K562 (cell line): ENCODE data around the gene ELAVL3. TPM values are rescaled to one million over a fixed set of nuclear protein-coding genes. Genes with fewer than 3 reads are reported as not detected.

Source experiments
- ATAC-seq: fragments of 200-7000 bp; cut with Tn5 transposase; 3 replicates; pipeline ENCODE4 v1.9.1; 2020; ENCODE audit warnings: moderate library complexity
- BruUV-seq: library from RNA; stranded (reverse); fragments of 400-500 nt; replicated peaks from 2 replicates; lab custom pipeline; 2021; lab: Mats Ljungman, UMichigan
- CTCF ChIA-PET: fragments of 300-600 bp; formaldehyde crosslinking; extraction: SDS; loops from one replicate; lab custom pipeline; 2021; ENCODE audit warnings: low intra/inter-chr PET ratio; lab: Yijun Ruan, JAX
- POLR2A ChIA-PET: fragments of 300-600, 350-650 bp; sonication (Branson Sonifier 250); formaldehyde crosslinking; extraction: SDS; loops from one replicate; lab custom pipeline; 2021; ENCODE audit warnings: antibody characterized with exemption, inconsistent platforms; lab: Yijun Ruan, JAX
- DNase-seq, 4 experiments: peaks; one replicate each; pipeline versions ENCODE4 v3.0.0 to v3.0.0-alpha.2; 2011 to 2018; ENCODE audit warnings: low spot score in 3 of 4, mixed read lengths in 3 of 4; ENCODE audit errors: extremely low read depth in 1 of 4
- FAIRE-seq: peaks from 2 replicates; lab custom pipeline; 2011; peaks lifted over from hg19 to GRCh38; lab: Jason Lieb, UNC
- H2AFZ ChIP-seq: 2 replicates; pipeline ENCODE4 v1.6.0; 2011; ENCODE audit warnings: low read depth, low read length, control low read depth, inconsistent platforms
- H3K27ac ChIP-seq: fragments of 200-600 bp; 3 replicates; pipeline ENCODE4 v1.8.0; 2011; ENCODE audit warnings: low read depth, mild to moderate bottlenecking, control low read depth, inconsistent platforms, low read length, moderate library complexity, mixed read lengths; ENCODE audit errors: extremely low read depth
- H3K27me3 ChIP-seq, 2 experiments: fragments of 300-600 bp in 1 of 2; 2 replicates in 1 of 2; 3 replicates in 1 of 2; pipeline versions ENCODE4 v1.6.0 to v1.8.0; 2011; ENCODE audit warnings: inconsistent platforms in 2 of 2, low read length in 2 of 2, mild to moderate bottlenecking in 1 of 2, mixed read lengths in 1 of 2, moderate library complexity in 1 of 2; ENCODE audit not compliant: control insufficient read depth in 2 of 2, insufficient read depth in 2 of 2
- H3K36me3 ChIP-seq: fragments of 300-600 bp; 3 replicates; pipeline ENCODE4 v1.8.0; 2011; ENCODE audit warnings: mild to moderate bottlenecking, low read length, inconsistent platforms; ENCODE audit not compliant: control insufficient read depth, insufficient read depth
- H3K4me1 ChIP-seq, 2 experiments: fragments of 200-600 bp in 1 of 2; replicated peaks in 1 of 2; 2 replicates in 1 of 2; 3 replicates in 1 of 2; pipeline versions ENCODE4 v1.5.1 to v1.8.0; 2011; ENCODE audit warnings: inconsistent platforms in 2 of 2, low read length in 2 of 2, mild to moderate bottlenecking in 1 of 2, mixed read lengths in 1 of 2, moderate library complexity in 1 of 2; ENCODE audit not compliant: control insufficient read depth in 2 of 2, insufficient read depth in 2 of 2
- H3K4me2 ChIP-seq: 2 replicates; pipeline ENCODE4 v1.6.1; 2011; ENCODE audit warnings: low read length, control low read depth, inconsistent platforms, mixed read lengths; ENCODE audit not compliant: insufficient read depth
- H3K4me3 ChIP-seq: fragments of 200-600 bp; sonication (generic), shearing (Covaris generic); 2 replicates; pipeline ENCODE4 v1.5.1; 2016; ENCODE audit warnings: control low read depth, inconsistent platforms
- H3K79me2 ChIP-seq: fragments of 200-600 bp; 3 replicates; pipeline ENCODE4 v1.8.0; 2011; ENCODE audit warnings: low read length, inconsistent platforms; ENCODE audit not compliant: control insufficient read depth, insufficient read depth
- H3K9ac ChIP-seq, 2 experiments: 2 replicates each; pipeline versions ENCODE4 v1.6.0 to v1.6.1; 2011; ENCODE audit warnings: low read depth in 2 of 2, low read length in 2 of 2, control low read depth in 1 of 2, inconsistent platforms in 1 of 2, mild to moderate bottlenecking in 1 of 2, mixed read lengths in 1 of 2; ENCODE audit not compliant: insufficient read depth in 1 of 2
- H3K9me1 ChIP-seq: one replicate; pipeline ENCODE4 v1.6.0; 2011; ENCODE audit warnings: inconsistent platforms, mild to moderate bottlenecking, low read length, moderate library complexity; ENCODE audit not compliant: control insufficient read depth, insufficient read depth
- H3K9me3 ChIP-seq: replicated peaks from 2 replicates; pipeline ENCODE4 v1.5.1; 2011; ENCODE audit warnings: low read depth, low read length, inconsistent platforms; ENCODE audit not compliant: control insufficient read depth, insufficient read depth
- H4K20me1 ChIP-seq: replicated peaks from 2 replicates; pipeline ENCODE4 v1.6.1; 2011; ENCODE audit warnings: low read length, inconsistent platforms, mixed read lengths; ENCODE audit not compliant: control insufficient read depth, insufficient read depth
- ARID1B ChIP-seq: fragments of 450-650 bp; IDR thresholded peaks from 2 replicates; pipeline ENCODE4 v1.6.1; 2016; ENCODE audit warnings: antibody characterized with exemption, mild to moderate bottlenecking, inconsistent platforms
- CTCF ChIP-seq, 3 experiments: IDR thresholded peaks in 2 of 3; conservative IDR thresholded peaks in 1 of 3; 2 replicates each; pipeline ENCODE4 v1.5.1; 2011 to 2012; ENCODE audit warnings: low read length in 3 of 3, mild to moderate bottlenecking in 3 of 3, control low read depth in 2 of 3, improper control_type of control experiment in 1 of 3, inconsistent platforms in 1 of 3, low read depth in 1 of 3, mixed read lengths in 1 of 3, moderate library complexity in 1 of 3; ENCODE audit not compliant: insufficient read depth in 2 of 3
- ESRRA ChIP-seq: fragments of 450-650 bp; IDR thresholded peaks from 2 replicates; pipeline ENCODE4 v1.6.1; 2014; ENCODE audit warnings: low read depth, mild to moderate bottlenecking, moderate library complexity, borderline replicate concordance
- HDAC2 ChIP-seq: fragments of 450-650 bp; IDR thresholded peaks from 2 replicates; pipeline ENCODE4 v1.6.1; 2016; ENCODE audit warnings: mild to moderate bottlenecking
- KLF10 ChIP-seq: fragments of 250-450 bp; sonication (Bioruptor Pico); IDR thresholded peaks from 2 replicates; pipeline ENCODE4 v1.6.1; 2021; ENCODE audit warnings: matching md5 sums
- MAZ ChIP-seq, 2 experiments: fragments of 450-650 bp in 1 of 2; sonication (generic) in 1 of 2; formaldehyde crosslinking; IDR thresholded peaks in 1 of 2; conservative IDR thresholded peaks in 1 of 2; 2 replicates each; pipeline versions ENCODE4 v1.4.0 to v1.5.0; 2020; ENCODE audit warnings: mild to moderate bottlenecking in 1 of 2, missing genetic modification reagents in 1 of 2
- MECOM ChIP-seq: fragments of 250-450 bp; sonication (Bioruptor Pico); IDR thresholded peaks from 2 replicates; pipeline ENCODE4 v1.8.0; 2022; ENCODE audit warnings: inconsistent platforms
- NFIC ChIP-seq: fragments of 450-650 bp; IDR thresholded peaks from 2 replicates; pipeline ENCODE4 v1.6.1; 2017; ENCODE audit warnings: mild to moderate bottlenecking, inconsistent platforms
- NFRKB ChIP-seq: fragments of 450-650 bp; IDR thresholded peaks from 2 replicates; pipeline ENCODE4 v1.6.1; 2016; ENCODE audit warnings: low read depth
- POLR2G ChIP-seq: fragments of 200-400 bp; formaldehyde crosslinking; IDR thresholded peaks from 2 replicates; pipeline ENCODE4 v1.6.1; 2017; ENCODE audit warnings: low read depth, mild to moderate bottlenecking, antibody characterized with exemption, low read length, moderate library complexity
- RBM14 ChIP-seq: fragments of 200-400 bp; formaldehyde crosslinking; IDR thresholded peaks from 2 replicates; pipeline ENCODE4 v1.6.1; 2018; ENCODE audit warnings: low read depth, mild to moderate bottlenecking, low read length, moderate library complexity, borderline replicate concordance; ENCODE audit not compliant: insufficient read depth
- TBL1XR1 ChIP-seq, 2 experiments: IDR thresholded peaks; 2 replicates each; pipeline ENCODE4 v1.6.1; 2012; ENCODE audit warnings: improper control_type of control experiment in 2 of 2, low read length in 2 of 2, mild to moderate bottlenecking in 1 of 2
- TEAD4 ChIP-seq, 2 experiments: sonication (generic) in 1 of 2; formaldehyde crosslinking in 1 of 2; IDR thresholded peaks; 2 replicates each; pipeline versions ENCODE4 v1.6.1 to v1.8.0; 2012 to 2022; ENCODE audit warnings: borderline replicate concordance in 1 of 2, inconsistent platforms in 1 of 2, low read length in 1 of 2, mild to moderate bottlenecking in 1 of 2, missing genetic modification reagents in 1 of 2
- ZNF444 ChIP-seq: fragments of 250-450 bp; sonication (Bioruptor Pico); IDR thresholded peaks from 2 replicates; pipeline ENCODE4 v1.4.0; 2020; ENCODE audit warnings: mild to moderate bottlenecking, moderate library complexity
- ZNF707 ChIP-seq: fragments of 250-450 bp; sonication (Bioruptor Pico); conservative IDR thresholded peaks from 2 replicates; pipeline ENCODE4 v1.8.0; 2022; ENCODE audit warnings: inconsistent platforms, mild to moderate bottlenecking, moderate library complexity
- WGBS: fragments of 100-300 bp; shearing (Covaris generic); methylation state at CpG from one replicate; pipeline ENCODE4 v1.1.6; 2016; ENCODE audit warnings: low coverage, mixed read lengths; ENCODE audit not compliant: insufficient coverage; ENCODE audit errors: missing lambda C conversion rate; 5-methylcytosine and 5-hydroxymethylcytosine counted together
- in situ Hi-C: fragments of 300-500 bp; cut with MboI; formaldehyde crosslinking; loops from 4 replicates; pipeline ENCODE4 v1.15.0; 2018; ENCODE audit warnings: inconsistent platforms, mixed read lengths
- intact Hi-C: fragments of 100-400 bp; cut with micrococcal nuclease; formaldehyde crosslinking; loops from 2 replicates; pipeline ENCODE4 v1.14.2; 2022
- polyA plus RNA-seq, 8 experiments: library from polyadenylated mRNA; depleted of rRNA in 4 of 8; stranded (reverse) in 5 of 8; unstranded in 3 of 8; fragments of >200 nt; fragmentation: Nextera tagmentation in 2 of 8; fragmentation: Illumina TruSeq in 1 of 8; extraction: Ambion mirVana in 2 of 8; extraction: Trizol in 1 of 8; gene quantifications; 2 replicates each; pipeline versions ENCODE4 v1.2.1 to v1.2.3, GENCODE V29; 2011 to 2014; ENCODE audit warnings: inconsistent platforms in 1 of 8, missing spikeins in 1 of 8
- total RNA-seq, 7 experiments: library from RNA; depleted of rRNA in 6 of 7; stranded (reverse); fragments of >200 nt in 6 of 7; fragmentation: Illumina TruSeq in 2 of 7; extraction: Trizol in 2 of 7; gene quantifications; 2 replicates each; pipeline versions ENCODE4 v1.2.1 to v1.2.3, GENCODE V29; 2011 to 2021; ENCODE audit warnings: low replicate concordance in 1 of 7
- TF ChIP-seq, protein P1 (sequence below): fragments of 250-450 bp; sonication (Bioruptor Pico); IDR thresholded peaks from 2 replicates; pipeline ENCODE4 v1.9.0; 2021; ENCODE audit warnings: mild to moderate bottlenecking, inconsistent platforms

The ELAVL3 gene
- total and polyA plus RNA-seq, 9 of the 15 experiments (the other 6 are each of a cell fraction or from before 2014, with no cell fraction given), result not detected

GRCh38 chr19:11496391-11497163 lies 15.7 kb upstream of the ELAVL3 start:
- BruUV-seq, result no TSS peak
- H3K4me3 ChIP-seq, result no peak overlapping the region
- intact Hi-C loops, result loop anchor here (1.0 to 5.0 kb wide), 3 partner anchors 41 to 91 kb away; partner anchors contain the start of gene CNN1
- H2AFZ ChIP-seq, result no peak overlapping the region
- no peaks in the 10 kb centered on the region for H3K79me2 ChIP-seq
- 29% methylated on average over 16 of the region's 17 CpGs for WGBS
- H4K20me1 ChIP-seq, result peaks cover 4% of the 10 kb centered on the region; the same call in 1 of the 2 replicates
- no peaks in the 10 kb centered on the region for H3K27me3 ChIP-seq
- CTCF ChIA-PET, result interaction anchor here (0.5 to 1.6 kb wide), 4 partner anchors 14 to 91 kb away, joined by 3 to 7 read pairs (median 4); partner anchors contain the start of gene ELOF1
- H3K4me2 ChIP-seq, result peak overlapping the region; percentile 7; the same call in 1 of the 2 replicates
- H3K9me1 ChIP-seq, result no peaks in the 10 kb centered on the region
- H3K9me3 ChIP-seq, result no peaks in the 10 kb centered on the region
- POLR2A ChIA-PET, result interaction anchor here (0.6 to 1.1 kb wide), 3 partner anchors 150 to 896 kb away, joined by 3 to 4 read pairs (median 3); partner anchors contain the start of genes CCDC159 and TMEM205
- DNase-seq (peak; percentile 84 to 93 (median 88)), ATAC-seq (peak; percentile 99), FAIRE-seq (peak; percentile 89)
- peaks cover 11% of the 10 kb centered on the region; the same call in 2 of the 3 replicates for H3K36me3 ChIP-seq
- H3K4me1 ChIP-seq, result peaks cover 15 to 42% of the 10 kb centered on the region in 2 experiments
- H3K9ac ChIP-seq, result peak overlapping the region in 1 of 2 experiments; percentile 63; a peak in 2 of 4 replicates
- in situ Hi-C loops, result loop anchor here (5.0 kb wide), 1 partner anchor 91 kb away; no protein-coding TSS in a partner anchor
- H3K27ac ChIP-seq, result peak overlapping the region; percentile 39; the same call in 2 of the 3 replicates
- TF ChIP-seq ZNF707 (CRISPR knock-in tag) (no peak), NFIC (0 out of 2 replicates have a peak, but pooled peaks have one; percentile 14), HDAC2 (peak; percentile 63; the same call in 1 of the 2 replicates), MECOM (CRISPR knock-in tag) (no peak), MAZ (CRISPR knock-in tag; conservative IDR thresholded peaks at IDR 0.05 in 1 of 2, IDR thresholded peaks at IDR 0.05 in 1 of 2) (peak; percentile 23 to 73; a peak in 2 of 4 replicates), ESRRA (peak; percentile 33), RBM14 (no peak), POLR2G (no peak), TBL1XR1 (IDR thresholded peaks at IDR 0.05; ENCODE audit: low read length in 2 of 2) (no peak), ZNF444 (CRISPR knock-in tag) (no peak), NFRKB (no peak), KLF10 (no peak), ARID1B (peak; percentile 63), TEAD4 (IDR thresholded peaks at IDR 0.05; ENCODE audit: low read length) (0 out of 2 replicates have a peak, but pooled peaks have one; percentile 35), TEAD4 (CRISPR knock-in tag; IDR thresholded peaks at IDR 0.05; ENCODE audit: borderline replicate concordance) (no peak), CTCF (IDR thresholded peaks at IDR 0.05 in 2 of 3, conservative IDR thresholded peaks at IDR 0.05 in 1 of 3; ENCODE audit: insufficient read depth in 2 of 3, low read depth in 1 of 3, low read length in 3 of 3) (peak; percentile 91 to 94 (median 92))
- TF ChIP-seq, protein P1, sequence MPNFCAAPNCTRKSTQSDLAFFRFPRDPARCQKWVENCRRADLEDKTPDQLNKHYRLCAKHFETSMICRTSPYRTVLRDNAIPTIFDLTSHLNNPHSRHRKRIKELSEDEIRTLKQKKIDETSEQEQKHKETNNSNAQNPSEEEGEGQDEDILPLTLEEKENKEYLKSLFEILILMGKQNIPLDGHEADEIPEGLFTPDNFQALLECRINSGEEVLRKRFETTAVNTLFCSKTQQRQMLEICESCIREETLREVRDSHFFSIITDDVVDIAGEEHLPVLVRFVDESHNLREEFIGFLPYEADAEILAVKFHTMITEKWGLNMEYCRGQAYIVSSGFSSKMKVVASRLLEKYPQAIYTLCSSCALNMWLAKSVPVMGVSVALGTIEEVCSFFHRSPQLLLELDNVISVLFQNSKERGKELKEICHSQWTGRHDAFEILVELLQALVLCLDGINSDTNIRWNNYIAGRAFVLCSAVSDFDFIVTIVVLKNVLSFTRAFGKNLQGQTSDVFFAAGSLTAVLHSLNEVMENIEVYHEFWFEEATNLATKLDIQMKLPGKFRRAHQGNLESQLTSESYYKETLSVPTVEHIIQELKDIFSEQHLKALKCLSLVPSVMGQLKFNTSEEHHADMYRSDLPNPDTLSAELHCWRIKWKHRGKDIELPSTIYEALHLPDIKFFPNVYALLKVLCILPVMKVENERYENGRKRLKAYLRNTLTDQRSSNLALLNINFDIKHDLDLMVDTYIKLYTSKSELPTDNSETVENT (CRISPR knock-in tag), result no peak
